ENCODE data around the gene UBP1. TPM values are rescaled to one million over a fixed set of nuclear protein-coding genes. Genes with fewer than 3 reads are reported as not detected.

Gene UBP1
- total RNA-seq, 4 donors from 2014 or later: 35.0 to 59.5 (median 46.4) TPM

DNA sequence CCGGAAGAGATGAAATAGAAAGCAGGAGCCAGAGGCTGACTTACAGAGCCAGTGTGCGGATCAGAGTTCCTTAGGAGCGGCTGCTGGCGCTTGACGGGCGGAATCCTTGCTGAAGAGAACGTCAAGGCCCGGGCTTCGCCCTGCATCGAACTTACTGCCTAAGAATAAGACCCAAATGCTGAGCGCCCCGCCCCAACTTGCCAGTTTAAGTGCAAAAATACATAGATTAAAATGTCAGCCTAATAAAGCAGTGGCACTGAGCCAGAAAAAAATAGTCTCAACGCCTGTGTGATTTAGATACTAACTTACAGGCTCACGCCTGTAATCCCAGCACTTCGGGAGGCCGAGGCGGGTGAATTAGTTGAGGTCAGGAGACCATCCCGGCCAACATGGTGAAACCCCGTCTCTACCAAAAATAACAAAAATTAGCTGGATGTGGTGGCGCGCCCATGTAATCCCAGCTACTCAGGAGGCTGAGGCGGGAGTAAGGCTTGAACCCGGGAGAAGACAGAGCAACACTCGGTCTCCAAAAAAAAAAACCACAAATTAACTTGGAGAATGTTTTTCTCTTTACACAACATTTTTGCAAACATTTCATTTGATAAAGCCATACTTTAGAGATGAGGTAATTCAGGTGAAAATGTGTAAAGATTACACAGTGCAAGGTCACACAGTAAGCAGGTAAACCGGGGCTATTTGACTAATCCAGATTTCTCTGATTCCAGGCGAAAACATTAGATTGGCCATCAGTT is 1.2 kb upstream of the UBP1 start:
- peaks cover 17 to 39% (median 27%) of the 10 kb centered on the region in 3 donors for H3K4me1 ChIP-seq
- intact Hi-C loops (cut with DNase I): no loop called here
- H3K36me3 ChIP-seq: no peaks in the 10 kb centered on the region
- H3K27me3 ChIP-seq: no peaks in the 10 kb centered on the region
- H3K4me3 ChIP-seq: peak overlapping the region; percentile 88 to 96 (median 93)
- DNase-seq: peak; percentile 36
- TF ChIP-seq POLR2A (IDR thresholded peaks at IDR 0.05) (no peak), CTCF (IDR thresholded peaks at IDR 0.05) (no peak)
- H3K27ac ChIP-seq: peak overlapping the region; percentile 97 to 99 (median 98)
- H3K9me3 ChIP-seq: no peaks in the 10 kb centered on the region
- 24 to 25% methylated on average over 26 of the region's 26 CpGs for WGBS, 2 donors

GRCh38 chr3:33439546-33440327 is 468 bp downstream of the UBP1 start:
- Histone ChIP-seq H3K27me3 (no peaks in the 10 kb centered on the region), H3K4me1 (peaks cover 17 to 51% (median 27%) of the 10 kb centered on the region in 3 donors), H3K36me3 (no peaks in the 10 kb centered on the region), H3K4me3 (peak overlapping the region; percentile 88 to 96 (median 93)), H3K27ac (peak overlapping the region; percentile 97 to 99 (median 98)), H3K9me3 (no peaks in the 10 kb centered on the region)
- WGBS, 2 donors: no CpG with 5 or more reads among the region's 93 CpGs
- DNase-seq: peak; percentile 11
- TF ChIP-seq POLR2A (IDR thresholded peaks at IDR 0.05) (peak in 2 of 4 donors; percentile 72 to 74), CTCF (IDR thresholded peaks at IDR 0.05) (peak in 4 of 6 experiments; percentile 3 to 40 (median 16))
- intact Hi-C loops (cut with DNase I): no loop called here

DNA sequence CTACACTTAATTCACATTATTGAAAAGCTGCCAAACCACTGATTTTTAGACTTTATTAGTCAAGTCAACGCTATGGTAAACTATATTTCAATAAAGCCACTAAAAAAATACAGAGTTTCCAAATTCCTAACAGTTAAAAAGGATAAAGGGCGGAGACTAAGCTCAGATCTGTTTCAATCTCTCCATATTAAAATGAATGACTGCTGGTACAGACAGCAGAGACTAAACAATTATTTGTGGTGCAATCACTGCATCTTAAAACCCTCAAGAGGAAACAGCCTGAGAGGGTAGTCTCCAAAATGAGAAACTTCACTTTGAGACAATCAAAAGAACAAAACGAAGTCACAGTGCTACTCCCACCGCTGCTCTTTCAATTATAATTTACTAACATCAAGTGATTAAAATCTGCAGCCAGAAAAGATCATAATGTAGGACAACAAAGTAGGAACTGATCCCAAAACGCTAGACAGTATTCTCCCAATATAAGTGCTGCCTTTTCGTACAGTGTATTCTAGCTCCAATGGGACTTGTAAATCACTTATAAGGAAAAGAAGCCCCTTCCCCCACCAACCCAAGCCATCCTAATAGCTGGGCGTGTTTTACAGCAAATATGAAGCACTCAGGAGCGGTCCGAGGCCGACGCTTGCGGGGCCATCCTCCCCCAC is 1.2 kb downstream of the UBP1 start:
- WGBS, 2 donors: 2 to 6% methylated on average over 6 to 7 of the region's 12 CpGs
- Histone ChIP-seq H3K27ac (peak overlapping the region; percentile 97 to 99 (median 98)), H3K4me1 (peaks cover 17 to 53% (median 27%) of the 10 kb centered on the region in 3 donors), H3K9me3 (no peaks in the 10 kb centered on the region), H3K4me3 (peak overlapping the region; percentile 88 to 96 (median 93)), H3K27me3 (no peaks in the 10 kb centered on the region), H3K36me3 (no peaks in the 10 kb centered on the region)
- DNase-seq: no peak
- TF ChIP-seq CTCF (IDR thresholded peaks at IDR 0.05) (no peak), POLR2A (IDR thresholded peaks at IDR 0.05) (no peak)
- intact Hi-C loops (cut with DNase I): no loop called here

- TF ChIP-seq POLR2A (IDR thresholded peaks at IDR 0.05) (no peak), CTCF (IDR thresholded peaks at IDR 0.05) (no peak)
- H3K27me3 ChIP-seq: no peaks in the 10 kb centered on the region
- H3K27ac ChIP-seq: peak overlapping the region; percentile 97 to 99 (median 98)
- H3K36me3 ChIP-seq: no peaks in the 10 kb centered on the region
- peaks cover 17 to 60% (median 30%) of the 10 kb centered on the region in 3 donors for H3K4me1 ChIP-seq
- WGBS, 2 donors: 1 to 3% methylated on average over 4 of the region's 4 CpGs
- no peaks in the 10 kb centered on the region for H3K9me3 ChIP-seq
- intact Hi-C loops (cut with DNase I): no loop called here
- DNase-seq: no peak
- H3K4me3 ChIP-seq: peak overlapping the region; percentile 88 to 96 (median 93)
These were observed 1.9 kb downstream of the UBP1 start for GRCh38 chr3:33438284-33438668.
